Measurements from ENCODE around the gene VDAC1. TPM values are rescaled to one million over a fixed set of nuclear protein-coding genes. Genes with fewer than 3 reads are reported as not detected.

VDAC1 gene
- total and polyA plus RNA-seq, 2 donors (not counting 1 experiment from before 2014, with no cell fraction given): 27.8 to 60.7 TPM

DNA sequence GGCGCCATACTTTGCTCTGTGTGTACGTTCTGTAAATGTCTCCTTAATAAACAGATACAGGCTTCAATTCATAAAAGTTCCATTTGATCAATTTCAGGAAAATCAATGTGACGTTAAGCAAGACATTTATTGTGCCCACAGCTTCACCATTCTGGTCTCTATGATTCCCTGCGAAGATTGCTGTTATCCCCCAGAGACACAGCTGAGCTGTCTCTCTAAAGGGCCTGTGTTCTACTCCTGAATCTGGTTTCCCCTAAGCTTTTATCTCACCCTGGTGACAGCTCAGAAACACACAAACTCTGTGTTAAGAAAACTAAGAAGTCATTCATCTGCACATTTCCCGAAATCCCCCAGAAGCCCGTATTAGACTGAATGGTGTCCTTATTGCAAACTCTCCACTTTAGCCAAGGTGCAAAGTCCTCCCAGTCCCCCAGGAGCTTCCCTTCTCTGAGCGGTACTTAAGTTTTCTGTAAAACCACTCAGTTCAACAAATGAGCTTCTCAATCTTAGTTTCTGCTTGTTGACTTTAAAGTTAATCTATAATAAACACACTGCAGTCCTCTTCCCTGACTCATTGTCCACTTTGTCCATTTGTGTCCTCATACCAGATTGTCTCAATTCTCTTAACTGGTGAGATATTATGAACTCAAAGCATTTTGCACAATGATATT is 35.0 kb downstream of the VDAC1 start:
- peak overlapping the region; percentile 95 for H3K4me3 Mint-ChIP-seq
- WGBS (ENCODE audit: insufficient coverage): 59% methylated on average over 6 of the region's 7 CpGs
- intact Hi-C loops (cut with micrococcal nuclease): loop anchor here (2.0 to 10.0 kb wide), 3 partner anchors 195 to 1007 kb away; partner anchors contain the start of genes AFF4 and ZCCHC10

More for the DNA sequence above, 35.0 kb downstream of the VDAC1 start:
- Histone ChIP-seq H3K4me2 (replicated peaks; ENCODE audit: low read depth, low read length, poor library complexity, severe bottlenecking) (peak overlapping the region; percentile 94), H4K20me1 (ENCODE audit: control insufficient read depth, insufficient read depth, low read length, poor library complexity, severe bottlenecking) (no peaks in the 10 kb centered on the region), H3K9me3 (ENCODE audit: control extremely low read depth in 1 of 3, control insufficient read depth in 2 of 3, insufficient read depth in 1 of 3, low read length in 2 of 3) (no peaks in the 10 kb centered on the region), H3K27ac (ENCODE audit: low read length in 2 of 2) (peak overlapping the region; percentile 89 to 94), H2AFZ (ENCODE audit: insufficient read depth, low read depth, low read length, poor library complexity, severe bottlenecking) (no peak overlapping the region), H3K36me3 (replicated peaks in 1 of 2; ENCODE audit: control extremely low read depth in 1 of 2, control insufficient read depth in 1 of 2, extremely low read depth in 1 of 2, insufficient read depth in 2 of 2, low read length in 1 of 2) (peaks cover 7 to 18% of the 10 kb centered on the region in 2 experiments), H3K4me3 (ENCODE audit: control extremely low read depth in 1 of 5, extremely low read depth in 1 of 5, insufficient read depth in 1 of 5, low read depth in 2 of 5, low read length in 4 of 5) (peak overlapping the region in 4 of 5 experiments; percentile 82 to 86 (median 84)), H3K79me2 (ENCODE audit: control insufficient read depth, insufficient read depth, low read length) (peaks cover 46% of the 10 kb centered on the region), H3K27me3 (replicated peaks in 1 of 4; ENCODE audit: control extremely low read depth in 1 of 4, control insufficient read depth in 3 of 4, insufficient read depth in 4 of 4, low read length in 3 of 4) (no peaks in the 10 kb centered on the region), H3K4me1 (ENCODE audit: control insufficient read depth in 2 of 2, insufficient read depth in 2 of 2, low read length in 2 of 2) (peaks cover 25 to 26% of the 10 kb centered on the region in 2 donors), H3K9ac (ENCODE audit: low read length) (peak overlapping the region; percentile 97)
- Mint-ChIP-seq H3K4me1 (peaks cover 43% of the 10 kb centered on the region), H3K27me3 (no peaks in the 10 kb centered on the region), H3K9me3 (ENCODE audit: insufficient read depth) (no peaks in the 10 kb centered on the region), H3K27ac (peak overlapping the region; percentile 90)
- DNase-seq (no peak), ATAC-seq (ENCODE audit: low read depth) (no peak)
- POLR2A ChIA-PET: interaction anchor here (0.6 to 1.3 kb wide), 5 partner anchors 23 to 690 kb away, joined by 3 to 5 read pairs (median 3); no protein-coding TSS in a partner anchor
- TF ChIP-seq, protein P1, sequence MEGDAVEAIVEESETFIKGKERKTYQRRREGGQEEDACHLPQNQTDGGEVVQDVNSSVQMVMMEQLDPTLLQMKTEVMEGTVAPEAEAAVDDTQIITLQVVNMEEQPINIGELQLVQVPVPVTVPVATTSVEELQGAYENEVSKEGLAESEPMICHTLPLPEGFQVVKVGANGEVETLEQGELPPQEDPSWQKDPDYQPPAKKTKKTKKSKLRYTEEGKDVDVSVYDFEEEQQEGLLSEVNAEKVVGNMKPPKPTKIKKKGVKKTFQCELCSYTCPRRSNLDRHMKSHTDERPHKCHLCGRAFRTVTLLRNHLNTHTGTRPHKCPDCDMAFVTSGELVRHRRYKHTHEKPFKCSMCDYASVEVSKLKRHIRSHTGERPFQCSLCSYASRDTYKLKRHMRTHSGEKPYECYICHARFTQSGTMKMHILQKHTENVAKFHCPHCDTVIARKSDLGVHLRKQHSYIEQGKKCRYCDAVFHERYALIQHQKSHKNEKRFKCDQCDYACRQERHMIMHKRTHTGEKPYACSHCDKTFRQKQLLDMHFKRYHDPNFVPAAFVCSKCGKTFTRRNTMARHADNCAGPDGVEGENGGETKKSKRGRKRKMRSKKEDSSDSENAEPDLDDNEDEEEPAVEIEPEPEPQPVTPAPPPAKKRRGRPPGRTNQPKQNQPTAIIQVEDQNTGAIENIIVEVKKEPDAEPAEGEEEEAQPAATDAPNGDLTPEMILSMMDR (IDR thresholded peaks at IDR 0.05): no peak
- TF ChIP-seq EZH2 (IDR thresholded peaks at IDR 0.05; ENCODE audit: borderline replicate concordance, insufficient read depth, low read depth, low read length, poor library complexity, severe bottlenecking): no peak
- CTCF ChIA-PET: interaction anchor here (0.9 to 3.2 kb wide), 9 partner anchors 10 to 548 kb away, joined by 3 to 34 read pairs (median 5); no protein-coding TSS in a partner anchor
